Coronary artery (tissue), 2 donors: ENCODE measurements around the gene FSTL4.
"Not testable (repeated sequence)": the region's sequence is repeated elsewhere in the genome, so short reads cannot be mapped to it uniquely, and the experiment has no call there.

Experiments used
- DNase-seq: peaks from one replicate; pipeline ENCODE4 v3.0.0-alpha.2; 2017; ENCODE audit warnings: low spot score
- H3K27ac ChIP-seq, 2 donors: fragments of 200-600 bp; sonication (generic); one replicate each; pipeline ENCODE4 v1.5.1; 2016 to 2019
- H3K4me3 ChIP-seq: fragments of 200-600 bp; sonication (generic); 2 replicates; pipeline ENCODE4 v1.5.1; 2016; ENCODE audit warnings: mild to moderate bottlenecking, moderate library complexity
- CTCF ChIP-seq: fragments of 200-600 bp; sonication (generic); IDR thresholded peaks from one replicate; pipeline ENCODE4 v1.5.1; 2019; ENCODE audit warnings: antibody characterized with exemption

The FSTL4 gene

DNA sequence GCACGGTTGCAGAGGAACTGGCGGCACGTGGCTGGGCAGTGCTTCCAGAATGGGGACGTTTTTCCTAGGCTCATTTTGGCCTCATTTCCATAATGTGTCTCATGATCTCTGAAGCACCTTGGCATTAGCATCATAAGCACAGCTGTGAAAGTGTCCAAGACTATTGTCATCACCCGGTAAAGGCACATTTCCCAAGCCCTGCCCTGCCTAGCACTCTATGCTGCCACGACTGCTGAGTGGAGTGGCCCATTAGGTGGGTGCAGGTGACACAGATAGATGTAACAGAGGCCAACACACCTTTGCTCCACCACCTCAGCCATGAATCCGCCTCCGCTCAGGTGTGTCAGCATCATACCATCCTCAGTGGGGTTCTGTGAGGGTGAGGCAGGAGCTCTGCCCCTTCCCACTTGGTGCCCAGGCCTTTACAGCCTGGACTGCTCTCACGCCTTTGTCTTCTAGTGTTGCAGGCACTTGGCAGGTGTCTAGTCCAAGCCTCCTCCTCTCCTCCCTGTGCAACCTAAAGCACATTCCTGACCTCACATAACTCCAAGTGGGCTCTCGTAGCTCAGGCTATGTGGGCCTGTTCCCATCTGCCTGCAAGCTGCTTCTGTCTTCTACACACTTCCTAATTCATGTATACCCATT lies 213.0 kb downstream of the FSTL4 start:
- peak; percentile 40 for DNase-seq
- TF ChIP-seq CTCF: no peak
- no peak overlapping the region for H3K4me3 ChIP-seq
- H3K27ac ChIP-seq: no peak overlapping the region

- no peak for DNase-seq
- TF ChIP-seq CTCF: no peak
- Histone ChIP-seq H3K4me3 (no peak overlapping the region), H3K27ac (no peak overlapping the region)
These were observed 213.7 kb downstream of the FSTL4 start for GRCh38 chr5:133398646-133399101.

GRCh38 chr5:133397990-133398645 lies 214.2 kb downstream of the FSTL4 start:
- Histone ChIP-seq H3K4me3 (no peak overlapping the region), H3K27ac (no peak overlapping the region)
- peak; percentile 46 for DNase-seq
- TF ChIP-seq CTCF: no peak

DNA sequence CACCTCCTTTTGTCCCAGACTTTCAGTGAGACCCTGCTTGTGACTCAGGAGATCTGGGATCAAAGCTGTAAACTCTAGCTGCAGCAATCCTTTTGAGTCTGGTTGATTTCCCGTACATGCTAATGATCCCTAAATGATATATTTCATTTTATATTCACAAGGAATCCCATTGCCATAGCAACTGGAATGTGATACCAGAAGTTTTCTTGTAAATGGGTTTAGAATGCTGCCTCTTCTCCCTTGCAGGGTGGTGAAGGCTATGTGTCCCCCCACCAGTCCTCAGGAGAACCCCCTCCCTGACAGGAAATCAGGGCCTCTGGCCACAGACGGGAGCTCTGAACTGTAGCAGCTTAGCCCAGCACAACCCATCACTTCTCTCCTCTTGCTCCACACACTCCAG lies 215.0 kb downstream of the FSTL4 start:
- peak; percentile 28 for DNase-seq
- no peak for TF ChIP-seq CTCF
- H3K27ac ChIP-seq: no peak overlapping the region
- no peak overlapping the region for H3K4me3 ChIP-seq

GRCh38 chr5:133396814-133397213 lies 215.5 kb downstream of the FSTL4 start:
- TF ChIP-seq CTCF: no peak
- Histone ChIP-seq H3K4me3 (no peak overlapping the region), H3K27ac (no peak overlapping the region)
- DNase-seq: peak; percentile 29

DNA sequence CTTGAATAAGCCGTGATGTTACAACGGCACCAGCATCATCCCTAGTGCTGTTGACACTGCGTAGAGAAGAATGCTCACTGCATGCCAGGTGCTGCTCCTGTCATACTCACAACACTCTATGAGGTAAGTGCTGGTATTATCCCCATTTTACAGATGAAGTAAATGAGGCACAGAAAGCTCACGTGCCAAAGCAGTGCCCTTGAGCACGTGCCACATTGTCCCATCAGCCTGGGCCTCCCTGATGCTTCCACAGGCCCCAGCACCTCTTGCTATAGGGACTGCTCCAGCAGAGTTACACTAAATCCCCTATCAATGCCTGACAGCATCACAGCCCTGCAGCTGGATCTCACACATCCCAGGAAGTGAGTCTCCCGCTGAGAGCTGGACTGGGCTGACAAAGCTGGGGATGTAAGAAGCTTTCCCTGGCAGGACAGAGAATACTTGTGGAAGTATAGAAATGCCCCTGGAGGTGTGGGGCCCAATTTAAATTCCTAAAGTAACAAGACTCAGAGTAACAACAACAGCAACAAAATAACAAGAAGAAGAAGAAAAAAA lies 216.1 kb downstream of the FSTL4 start:
- DNase-seq: peak; percentile 41
- no peak for TF ChIP-seq CTCF

GRCh38 chr5:133395207-133395606 lies 217.1 kb downstream of the FSTL4 start:
- peak; percentile 24 for DNase-seq
- not testable (repeated sequence) for H3K4me3 ChIP-seq, H3K27ac ChIP-seq

More for the DNA sequence above, 216.1 kb downstream of the FSTL4 start:
- H3K27ac ChIP-seq: no peak overlapping the region
- no peak overlapping the region for H3K4me3 ChIP-seq

DNA sequence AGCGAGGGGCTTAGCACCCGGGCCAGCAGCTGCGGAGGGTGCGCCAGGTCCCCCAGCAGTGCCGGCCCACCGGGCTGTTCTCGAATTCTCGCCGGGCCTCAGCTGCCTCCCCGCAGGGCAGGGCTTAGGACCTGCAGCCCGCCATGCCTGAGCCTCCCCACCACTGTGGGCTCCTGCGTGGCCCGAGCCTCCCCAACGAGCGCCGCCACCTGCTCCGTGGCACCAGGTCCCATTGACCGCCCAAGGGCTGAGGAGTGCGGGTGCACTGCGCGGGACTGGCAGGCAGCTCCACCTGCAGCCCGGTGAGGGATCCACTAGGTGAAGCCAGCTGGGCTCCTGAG lies 217.9 kb downstream of the FSTL4 start:
- not testable (repeated sequence) for H3K4me3 ChIP-seq, DNase-seq, H3K27ac ChIP-seq
